Heart left ventricle (tissue), 16 donors: ENCODE measurements around the gene P2RX7. TPM values are rescaled to one million over a fixed set of nuclear protein-coding genes. Genes with fewer than 3 reads are reported as not detected.

Experiments
- ATAC-seq, 4 donors: fragments of 200-7000 bp; cut with Tn5 transposase; one replicate each; pipeline ENCODE4 v1.9.1; 2020 to 2022; ENCODE audit warnings: moderate library complexity in 4 of 4, mild to moderate bottlenecking in 3 of 4, moderate number of reproducible peaks in 1 of 4
- DNase-seq, 5 donors: peaks; one replicate each; pipeline ENCODE4 v3.0.0-alpha.2; 2020
- H3K27ac ChIP-seq, 12 donors: fragments of 200-600 bp; sonication (generic) in 4 of 12; one replicate each; pipeline versions ENCODE4 v1.5.0 to v1.8.0; 2016 to 2022; ENCODE audit warnings: mild to moderate bottlenecking in 2 of 12
- H3K27me3 ChIP-seq, 9 donors: fragments of 200-600 bp; sonication (generic) in 2 of 9; one replicate each; pipeline versions ENCODE4 v1.5.1 to v1.8.0; 2016 to 2022; ENCODE audit warnings: mild to moderate bottlenecking in 3 of 9
- H3K36me3 ChIP-seq, 9 donors: fragments of 200-600 bp; sonication (generic) in 2 of 9; one replicate each; pipeline versions ENCODE4 v1.5.0 to v1.8.0; 2018 to 2022; ENCODE audit warnings: mild to moderate bottlenecking in 2 of 9
- H3K4me1 ChIP-seq, 12 donors: fragments of 200-600 bp; sonication (generic) in 4 of 12; one replicate each; pipeline versions ENCODE4 v1.5.0 to v1.8.0; 2016 to 2022; ENCODE audit warnings: mild to moderate bottlenecking in 3 of 12
- H3K4me3 ChIP-seq, 12 donors: fragments of 200-600 bp; sonication (generic) in 4 of 12; one replicate each; pipeline versions ENCODE4 v1.5.0 to v1.8.0; 2017 to 2022; ENCODE audit warnings: mild to moderate bottlenecking in 9 of 12, moderate library complexity in 4 of 12
- H3K9me3 ChIP-seq, 12 donors: fragments of 200-600 bp; sonication (generic) in 4 of 12; one replicate each; pipeline versions ENCODE4 v1.5.0 to v1.8.0; 2016 to 2022; ENCODE audit warnings: mild to moderate bottlenecking in 1 of 12
- POLR2A ChIP-seq, 2 donors: fragments of 450-650 bp; IDR thresholded peaks; one replicate each; pipeline ENCODE4 v1.6.1; 2017; ENCODE audit warnings: antibody characterized with exemption in 2 of 2, mild to moderate bottlenecking in 2 of 2, moderate library complexity in 2 of 2
- WGBS, 4 donors: extraction: QIAGEN DNeasy Blood & Tissue Kit in 2 of 4; methylation state at CpG; one replicate each; pipeline versions ENCODE4 v1.1.5 to v1.1.7; 2013 to 2018; 5-methylcytosine and 5-hydroxymethylcytosine counted together
- intact Hi-C, 10 donors: fragments of 100-400 bp; cut with DNase I; formaldehyde crosslinking; loops; one replicate each; pipeline versions ENCODE4 v1.11.1 to v1.14.2; 2022
- polyA plus RNA-seq, 2 donors: library from polyadenylated mRNA; stranded (reverse); fragments of 200-250 nt; gene quantifications; one replicate each; pipeline ENCODE4 v1.2.3, GENCODE V29; 2013
- total RNA-seq, 9 donors: library from RNA; depleted of rRNA in 2 of 9; stranded (reverse); fragments of >200 nt in 2 of 9; fragmentation: NEBNext Ultra II Directional in 3 of 9; extraction: Animal tissue kit (Norgen Biotek cat#: 25700) in 3 of 9; gene quantifications; one replicate each; pipeline versions ENCODE4 v1.1.0 to v1.2.4, GENCODE V29; 2016 to 2023
- TF ChIP-seq, protein P1 (sequence below), 12 donors: fragments of 200-600 bp; sonication (generic) in 4 of 12; IDR thresholded peaks; one replicate each; pipeline versions ENCODE4 v1.5.0 to v1.8.0; 2018 to 2022; ENCODE audit warnings: antibody characterized with exemption in 12 of 12, mild to moderate bottlenecking in 5 of 12
- donor health status: ischemic (EF 13 %, LVEDD 7.1; RV severe dilation, severe dysfunction).
- donor health status: healthy with polysubstance abuse.
- donor health status: DM: no; HTN: yes; CAD: no.
- donor health status: DM: no; HTN: no; CAD: no.
- donor health status: ischemic (EF 25% LVEDD 6.9; RV normal size, moderate dysfunction).
- donor health status: ischemic (EF 25% LVEDD 5.7; RV mildly dilated, moderate dysfunction).
- donor health status: healthy.
- donor health status: DM: yes; HTN: yes; CAD: no.
- donor health status: ischemic (EF 35%, LVEDD 5.7; RV mildly dilated, moderate dysfunction).
- donor health status: nonischemic (EF 11% LVEDD 7.7; RV severe dilation, severe dysfunction).
- donor health status: DM: yes; HTN: yes; CAD: no.
- donor health status: PGD.
- donor health status: ischemic (EF 29% LVEDD 5.4; RV normal size, mild dysfunction).
- donor health status: nonischemic (EF 23%, LVEDD 6.1; RV moderate dilation, normal function).

Gene P2RX7
- total and polyA plus RNA-seq, 11 donors = 0.39 to 12.0 (median 1.8) TPM

DNA sequence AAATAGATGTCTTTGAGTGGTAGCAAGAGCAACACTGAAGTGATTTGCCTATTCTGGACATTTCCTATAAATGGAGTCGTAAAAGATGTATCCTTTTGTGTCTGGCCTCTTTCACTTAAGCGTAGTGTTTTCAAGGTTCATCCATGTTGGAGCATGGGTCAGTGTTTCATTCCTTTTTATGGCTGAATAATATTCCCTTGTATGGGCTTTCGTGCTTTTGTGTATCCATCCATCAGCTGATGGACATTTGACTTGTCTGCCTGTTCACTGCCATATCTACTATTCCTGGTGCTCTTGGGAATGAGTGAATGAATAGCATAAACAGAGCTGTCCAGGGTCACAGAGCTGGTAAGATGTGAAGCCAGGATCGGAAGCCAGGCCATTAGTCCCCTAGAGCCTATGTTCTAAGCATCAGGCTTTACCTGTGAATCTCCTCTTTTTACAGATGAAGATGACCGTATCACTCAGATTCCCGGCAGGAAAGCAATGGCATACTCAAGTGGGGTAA, 1.8 kb upstream of the P2RX7 start:
- intact Hi-C loops = loop anchor here in 1 of 10 donors (10.0 kb wide), 1 partner anchor 74 kb away; no protein-coding TSS in a partner anchor
- H3K9me3 ChIP-seq = no peaks in the 10 kb centered on the region
- H3K4me3 ChIP-seq = no peak overlapping the region
- H3K4me1 ChIP-seq = peaks cover 0 to 59% (median 26%) of the 10 kb centered on the region in 12 donors
- no peak for ATAC-seq
- H3K27me3 ChIP-seq = no peaks in the 10 kb centered on the region
- no peak for DNase-seq
- H3K27ac ChIP-seq = no peak overlapping the region
- no peaks in the 10 kb centered on the region for H3K36me3 ChIP-seq
- WGBS, 4 donors = 79 to 95% (median 85%) methylated on average over 6 of the region's 6 CpGs
- TF ChIP-seq POLR2A (IDR thresholded peaks at IDR 0.05) = no peak
- TF ChIP-seq, protein P1, sequence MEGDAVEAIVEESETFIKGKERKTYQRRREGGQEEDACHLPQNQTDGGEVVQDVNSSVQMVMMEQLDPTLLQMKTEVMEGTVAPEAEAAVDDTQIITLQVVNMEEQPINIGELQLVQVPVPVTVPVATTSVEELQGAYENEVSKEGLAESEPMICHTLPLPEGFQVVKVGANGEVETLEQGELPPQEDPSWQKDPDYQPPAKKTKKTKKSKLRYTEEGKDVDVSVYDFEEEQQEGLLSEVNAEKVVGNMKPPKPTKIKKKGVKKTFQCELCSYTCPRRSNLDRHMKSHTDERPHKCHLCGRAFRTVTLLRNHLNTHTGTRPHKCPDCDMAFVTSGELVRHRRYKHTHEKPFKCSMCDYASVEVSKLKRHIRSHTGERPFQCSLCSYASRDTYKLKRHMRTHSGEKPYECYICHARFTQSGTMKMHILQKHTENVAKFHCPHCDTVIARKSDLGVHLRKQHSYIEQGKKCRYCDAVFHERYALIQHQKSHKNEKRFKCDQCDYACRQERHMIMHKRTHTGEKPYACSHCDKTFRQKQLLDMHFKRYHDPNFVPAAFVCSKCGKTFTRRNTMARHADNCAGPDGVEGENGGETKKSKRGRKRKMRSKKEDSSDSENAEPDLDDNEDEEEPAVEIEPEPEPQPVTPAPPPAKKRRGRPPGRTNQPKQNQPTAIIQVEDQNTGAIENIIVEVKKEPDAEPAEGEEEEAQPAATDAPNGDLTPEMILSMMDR (IDR thresholded peaks at IDR 0.05) = no peak

DNA sequence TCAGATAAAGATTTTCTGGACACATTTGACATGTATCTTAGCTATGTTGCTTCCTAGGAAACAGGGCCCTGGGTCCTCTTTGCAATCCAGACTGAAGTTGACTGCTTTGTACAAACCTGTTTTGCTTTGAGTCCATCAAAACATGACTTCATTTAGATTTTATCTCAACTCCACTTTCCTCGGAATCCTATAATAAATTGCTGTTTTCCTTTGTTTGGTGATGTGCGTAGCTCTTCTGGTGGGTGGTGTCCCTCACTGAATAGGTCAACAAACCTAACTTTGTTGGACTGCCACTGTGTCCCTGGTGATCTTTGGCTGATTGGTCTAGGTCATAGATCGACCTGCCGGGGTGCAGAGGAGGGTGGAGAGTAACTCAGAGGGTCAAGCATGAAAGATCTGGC, 735 bp upstream of the P2RX7 start:
- H3K36me3 ChIP-seq = no peaks in the 10 kb centered on the region
- DNase-seq (no peak), ATAC-seq (no peak)
- peak overlapping the region in 6 of 12 donors; percentile 50 to 87 (median 76) for H3K27ac ChIP-seq
- intact Hi-C loops = loop anchor here in 1 of 10 donors (10.0 kb wide), 1 partner anchor 73 kb away; no protein-coding TSS in a partner anchor
- no peaks in the 10 kb centered on the region for H3K27me3 ChIP-seq
- H3K4me3 ChIP-seq = no peak overlapping the region
- peaks cover 0 to 59% (median 26%) of the 10 kb centered on the region in 12 donors for H3K4me1 ChIP-seq
- WGBS, 4 donors = 75 to 83% (median 78%) methylated on average over 4 of the region's 4 CpGs
- H3K9me3 ChIP-seq = no peaks in the 10 kb centered on the region
- TF ChIP-seq POLR2A (IDR thresholded peaks at IDR 0.05) = no peak
- TF ChIP-seq, protein P1 (IDR thresholded peaks at IDR 0.05) = no peak

DNA sequence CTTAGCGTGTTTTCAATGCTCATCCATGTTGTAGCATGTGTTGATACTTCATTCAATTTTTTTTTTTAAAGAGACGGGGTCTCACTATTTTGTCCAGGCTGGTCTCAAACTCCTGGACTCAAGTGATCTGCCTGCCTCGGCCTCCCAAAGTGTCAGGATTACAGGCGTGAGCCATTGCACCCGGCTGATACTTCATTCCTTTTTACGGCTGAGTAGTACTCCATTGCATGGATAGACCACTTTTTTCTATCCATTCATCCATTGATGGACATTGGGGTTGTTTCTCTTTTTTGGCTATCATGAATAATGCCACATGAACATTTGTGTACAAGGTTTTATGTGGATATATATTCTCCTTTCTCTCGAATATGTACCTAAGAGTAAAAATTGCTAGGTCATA, 1.2 kb downstream of the P2RX7 start:
- no peaks in the 10 kb centered on the region for H3K36me3 ChIP-seq
- no peak for ATAC-seq
- intact Hi-C loops = loop anchor here in 1 of 10 donors (10.0 kb wide), 1 partner anchor 71 kb away; no protein-coding TSS in a partner anchor
- TF ChIP-seq POLR2A (IDR thresholded peaks at IDR 0.05) = no peak
- TF ChIP-seq, protein P1 (IDR thresholded peaks at IDR 0.05) = no peak
- 80 to 96% (median 86%) methylated on average over 7 of the region's 7 CpGs for WGBS, 4 donors
- peaks cover 0 to 50% (median 18%) of the 10 kb centered on the region in 12 donors for H3K4me1 ChIP-seq
- H3K27ac ChIP-seq = peak overlapping the region in 3 of 12 donors; percentile 80 to 87 (median 80)
- H3K27me3 ChIP-seq = no peaks in the 10 kb centered on the region
- H3K9me3 ChIP-seq = no peaks in the 10 kb centered on the region
- peak overlapping the region in 6 of 12 donors; percentile 47 to 62 (median 58) for H3K4me3 ChIP-seq
- DNase-seq = no peak

DNA sequence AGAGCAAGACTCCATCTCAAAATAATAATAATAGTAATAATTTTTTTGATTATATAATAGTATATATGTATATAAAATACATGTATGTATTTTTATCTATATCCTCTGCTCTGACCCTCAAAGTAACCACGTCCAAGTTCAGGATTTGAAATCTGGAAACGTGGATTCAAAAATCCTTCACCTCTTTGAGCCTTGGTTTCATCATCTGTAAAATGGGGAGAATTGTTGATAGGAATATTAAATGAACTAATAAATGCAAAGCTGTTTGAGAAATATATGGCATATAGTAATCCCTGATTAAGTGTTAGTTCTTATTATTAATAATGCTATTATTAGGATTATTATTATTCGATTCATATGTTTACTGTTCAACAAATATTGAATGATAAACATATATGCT, 2.6 kb downstream of the P2RX7 start:
- Histone ChIP-seq H3K27me3 (no peaks in the 10 kb centered on the region), H3K36me3 (no peaks in the 10 kb centered on the region), H3K27ac (no peak overlapping the region), H3K9me3 (no peaks in the 10 kb centered on the region), H3K4me3 (peak overlapping the region in 1 of 12 donors; percentile 62), H3K4me1 (peaks cover 0 to 38% (median 11%) of the 10 kb centered on the region in 12 donors)
- intact Hi-C loops = loop anchor here in 1 of 10 donors (10.0 kb wide), 1 partner anchor 69 kb away; no protein-coding TSS in a partner anchor
- ATAC-seq (no peak), DNase-seq (no peak)
- no peak for TF ChIP-seq POLR2A (IDR thresholded peaks at IDR 0.05)
- TF ChIP-seq, protein P1 (IDR thresholded peaks at IDR 0.05) = no peak
- WGBS, 4 donors = 93 to 94% (median 94%) methylated on average over 3 of the region's 3 CpGs
